HL-60 (cell line): Measurements from ENCODE around the gene MC1R.

Experiments
- CTCF ChIP-seq: IDR thresholded peaks from one replicate; pipeline ENCODE4 v1.5.1; 2011; ENCODE audit warnings: low read length, control low read depth, inconsistent platforms; ENCODE audit not compliant: insufficient read depth
- POLR2AphosphoS5 ChIP-seq: IDR thresholded peaks from 2 replicates; pipeline ENCODE4 v1.6.1; 2012; ENCODE audit warnings: low read depth

- TF ChIP-seq CTCF = no peak
- TF ChIP-seq POLR2AphosphoS5 = no peak
Measured at GRCh38 chr16:89899879-89900481, 18.7 kb upstream of the MC1R start.
